Dermis lymphatic vessel endothelial cell (primary cell): ENCODE data around the gene PROS1. TPM values are rescaled to one million over a fixed set of nuclear protein-coding genes. Genes with fewer than 3 reads are reported as not detected.

Source experiments
- total RNA-seq: library from RNA; depleted of rRNA; stranded (reverse); fragments of >200 nt; gene quantifications from 2 replicates; pipeline ENCODE4 v1.2.1, GENCODE V29; 2014

PROS1 gene
- total RNA-seq: 17.3 and 32.7 TPM in 2 replicates

GRCh38 chr3:93973131-93974126, at the start of gene PROS1:
Gene PROS1 (minus strand): TSS chr3:93973896. CDS start chr3:93973749, 147 bp downstream.

GRCh38 chr3:93979850-93980676, 6.4 kb upstream of the PROS1 start, which contains the start of gene ARL13B:
Gene ARL13B (plus strand): TSS chr3:93980155. CDS start chr3:93980424, 269 bp downstream.

Other genes starting within 250 kb of the PROS1 start
- gene ARL13B, start 6.3 kb upstream of the PROS1 start, total RNA-seq: 10.0 and 10.4 TPM in 2 replicates
- not detected in 2 replicates for gene STX19, start 54.7 kb upstream of the PROS1 start, total RNA-seq
- gene DHFR2, start 89.0 kb upstream of the PROS1 start, total RNA-seq: 2.6 and 4.9 TPM in 2 replicates
- gene NSUN3, start 89.2 kb upstream of the PROS1 start, total RNA-seq: 18.0 and 20.9 TPM in 2 replicates